HG03342 (cell line): ENCODE results near the gene GRIN1.

Source experiments
- ATAC-seq: cut with Tn5 transposase; IDR thresholded peaks from one replicate; pipeline ENCODE4 v1.9.1; 2021; ENCODE audit warnings: mild to moderate bottlenecking, moderate library complexity; ENCODE audit not compliant: unreplicated experiment

GRIN1 gene

DNA sequence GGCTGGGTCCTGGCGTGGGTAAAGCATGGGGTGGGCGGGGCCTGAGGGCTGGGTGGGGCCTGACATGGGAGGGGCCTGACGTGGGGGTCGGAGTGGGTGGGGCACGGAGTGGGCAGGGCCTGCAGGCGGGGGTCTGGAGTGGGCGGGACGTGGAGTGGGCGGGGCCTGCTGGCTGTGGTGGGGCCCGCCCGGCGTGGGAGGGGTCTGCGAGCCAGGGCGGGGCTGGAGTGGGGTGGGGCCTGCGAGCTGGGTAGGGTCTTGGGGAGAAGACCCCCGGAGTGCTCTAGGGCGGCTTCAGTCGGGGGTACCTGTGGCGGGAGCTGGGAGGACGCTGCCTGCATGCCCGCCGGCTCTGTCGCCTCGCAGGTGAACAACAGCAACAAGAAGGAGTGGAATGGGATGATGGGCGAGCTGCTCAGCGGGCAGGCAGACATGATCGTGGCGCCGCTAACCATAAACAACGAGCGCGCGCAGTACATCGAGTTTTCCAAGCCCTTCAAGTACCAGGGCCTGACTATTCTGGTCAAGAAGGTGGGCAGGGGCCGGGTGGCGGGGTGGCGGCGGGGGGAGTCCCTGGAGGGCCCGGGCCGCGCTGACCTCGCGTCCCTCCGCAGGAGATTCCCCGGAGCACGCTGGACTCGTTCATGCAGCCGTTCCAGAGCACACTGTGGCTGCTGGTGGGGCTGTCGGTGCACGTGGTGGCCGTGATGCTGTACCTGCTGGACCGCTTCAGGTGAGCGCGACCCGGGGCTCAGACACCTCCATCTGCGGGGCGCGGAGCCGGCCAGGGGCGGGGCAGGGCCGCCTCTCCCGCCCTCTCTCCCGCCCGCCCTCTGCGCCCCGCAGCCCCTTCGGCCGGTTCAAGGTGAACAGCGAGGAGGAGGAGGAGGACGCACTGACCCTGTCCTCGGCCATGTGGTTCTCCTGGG, 22.9 kb downstream of the GRIN1 start:
- no peak for ATAC-seq

DNA sequence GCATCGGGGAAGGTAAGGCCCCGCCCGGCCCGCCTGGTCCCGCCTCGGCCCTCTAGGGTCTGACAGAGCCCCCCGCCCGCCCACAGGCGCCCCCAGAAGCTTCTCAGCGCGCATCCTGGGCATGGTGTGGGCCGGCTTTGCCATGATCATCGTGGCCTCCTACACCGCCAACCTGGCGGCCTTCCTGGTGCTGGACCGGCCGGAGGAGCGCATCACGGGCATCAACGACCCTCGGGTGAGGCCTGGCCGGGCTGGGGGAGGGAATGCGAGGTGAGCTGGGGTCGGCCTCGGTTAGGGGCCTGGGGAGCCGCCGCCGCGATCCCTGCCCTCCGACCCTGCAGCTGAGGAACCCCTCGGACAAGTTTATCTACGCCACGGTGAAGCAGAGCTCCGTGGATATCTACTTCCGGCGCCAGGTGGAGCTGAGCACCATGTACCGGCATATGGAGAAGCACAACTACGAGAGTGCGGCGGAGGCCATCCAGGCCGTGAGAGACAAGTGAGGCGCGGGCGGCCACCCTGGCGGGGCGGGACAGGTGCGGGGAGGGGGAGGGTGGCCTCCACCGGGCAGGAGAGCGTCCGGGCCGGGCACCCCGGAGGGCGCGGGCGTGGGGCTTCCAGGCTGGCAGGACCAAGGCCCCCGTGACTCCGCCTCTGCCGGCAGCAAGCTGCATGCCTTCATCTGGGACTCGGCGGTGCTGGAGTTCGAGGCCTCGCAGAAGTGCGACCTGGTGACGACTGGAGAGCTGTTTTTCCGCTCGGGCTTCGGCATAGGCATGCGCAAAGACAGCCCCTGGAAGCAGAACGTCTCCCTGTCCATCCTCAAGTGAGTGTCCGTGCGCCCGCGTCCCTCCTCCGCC, 23.8 kb downstream of the GRIN1 start:
- ATAC-seq = no peak

- no peak for ATAC-seq
Measured at GRCh38 chr9:137163365-137163715, 24.4 kb downstream of the GRIN1 start.

DNA sequence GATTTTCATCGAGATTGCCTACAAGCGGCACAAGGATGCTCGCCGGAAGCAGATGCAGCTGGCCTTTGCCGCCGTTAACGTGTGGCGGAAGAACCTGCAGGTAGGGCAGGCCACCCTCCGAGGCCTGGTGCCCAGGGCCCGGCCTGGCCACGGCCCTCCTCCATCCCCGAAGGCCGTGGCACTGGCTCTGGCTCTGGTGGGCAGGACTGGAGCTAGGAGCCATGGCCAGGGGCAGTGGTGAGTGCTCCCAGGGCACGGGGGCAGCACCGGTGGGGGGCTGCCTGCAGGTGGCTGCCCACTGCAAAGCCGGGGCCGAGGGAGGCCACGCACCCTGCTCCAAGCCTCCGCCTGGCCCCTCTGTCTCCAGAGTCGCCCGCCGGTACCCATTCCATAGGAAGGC, 24.9 kb downstream of the GRIN1 start:
- no peak for ATAC-seq

DNA sequence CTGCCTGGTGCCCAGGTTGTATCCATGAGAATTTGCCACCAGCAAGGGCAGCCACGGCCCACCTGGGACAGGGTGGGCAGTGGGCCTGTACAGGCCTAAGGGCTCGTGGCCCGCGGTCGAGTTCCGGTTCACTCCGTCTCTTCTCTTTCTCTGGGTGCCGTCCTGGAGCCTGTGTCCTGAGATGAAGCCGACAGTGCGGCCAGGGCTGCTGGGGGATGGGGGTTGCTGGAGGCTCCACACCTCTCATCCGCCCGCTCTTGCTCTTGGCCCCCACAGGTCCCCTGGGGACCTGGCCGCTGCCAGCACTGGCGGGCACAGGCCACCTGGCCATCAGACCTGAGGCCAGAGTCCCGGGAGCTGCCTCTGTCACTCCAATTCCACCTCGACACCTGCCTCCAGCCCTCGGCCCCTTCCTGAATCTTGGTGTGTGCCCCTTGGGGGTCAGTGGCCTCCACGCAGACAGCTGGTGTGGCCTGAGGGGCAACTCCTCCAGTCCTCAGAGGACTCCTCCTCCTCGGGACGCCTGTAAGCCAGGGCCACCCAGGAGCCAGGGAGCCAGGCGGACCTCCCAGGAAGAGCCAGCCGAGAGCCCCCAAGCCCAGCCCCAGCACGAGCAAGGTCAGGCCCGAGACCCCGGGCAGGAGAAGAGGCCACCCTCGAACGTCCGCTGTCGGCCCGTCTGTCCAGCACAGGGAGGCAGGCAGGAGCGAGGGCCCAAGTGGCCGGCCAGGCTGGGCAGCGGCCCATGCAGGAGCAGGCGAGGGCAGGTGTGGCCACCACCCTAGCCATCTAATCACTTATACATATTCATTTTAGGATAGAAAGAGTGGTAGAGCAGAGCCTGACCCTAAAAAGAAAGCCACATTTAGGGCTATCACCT, 25.7 kb downstream of the GRIN1 start:
- ATAC-seq = no peak

DNA sequence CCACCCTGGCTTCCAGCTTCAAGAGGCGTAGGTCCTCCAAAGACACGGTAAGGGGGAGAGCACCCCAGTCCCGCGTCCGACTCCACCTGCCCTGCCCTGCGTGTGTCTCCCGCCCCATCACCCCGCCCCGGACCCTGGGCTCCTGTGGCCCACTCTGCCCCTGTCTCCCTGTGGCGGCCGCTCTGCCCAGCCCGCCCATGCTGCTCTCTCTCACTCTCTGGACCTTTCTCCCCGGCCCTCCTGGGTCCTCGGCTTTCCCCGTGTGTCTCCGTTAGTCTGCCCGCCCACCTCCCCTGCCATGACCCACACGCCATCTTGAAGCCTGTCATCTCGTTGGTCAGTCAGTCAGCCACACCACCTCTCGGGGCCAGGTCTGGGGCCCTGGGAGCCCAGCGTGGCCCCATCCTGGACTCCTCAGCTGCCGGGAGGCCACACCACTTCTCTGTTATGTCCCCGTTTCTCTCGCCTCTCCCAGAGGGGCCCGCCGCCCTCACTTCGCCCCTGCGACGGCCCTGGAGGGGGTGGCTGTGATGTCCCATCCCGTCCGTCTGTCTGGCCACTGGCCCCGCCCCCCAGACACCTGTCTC, 26.4 kb downstream of the GRIN1 start:
- ATAC-seq = no peak

DNA sequence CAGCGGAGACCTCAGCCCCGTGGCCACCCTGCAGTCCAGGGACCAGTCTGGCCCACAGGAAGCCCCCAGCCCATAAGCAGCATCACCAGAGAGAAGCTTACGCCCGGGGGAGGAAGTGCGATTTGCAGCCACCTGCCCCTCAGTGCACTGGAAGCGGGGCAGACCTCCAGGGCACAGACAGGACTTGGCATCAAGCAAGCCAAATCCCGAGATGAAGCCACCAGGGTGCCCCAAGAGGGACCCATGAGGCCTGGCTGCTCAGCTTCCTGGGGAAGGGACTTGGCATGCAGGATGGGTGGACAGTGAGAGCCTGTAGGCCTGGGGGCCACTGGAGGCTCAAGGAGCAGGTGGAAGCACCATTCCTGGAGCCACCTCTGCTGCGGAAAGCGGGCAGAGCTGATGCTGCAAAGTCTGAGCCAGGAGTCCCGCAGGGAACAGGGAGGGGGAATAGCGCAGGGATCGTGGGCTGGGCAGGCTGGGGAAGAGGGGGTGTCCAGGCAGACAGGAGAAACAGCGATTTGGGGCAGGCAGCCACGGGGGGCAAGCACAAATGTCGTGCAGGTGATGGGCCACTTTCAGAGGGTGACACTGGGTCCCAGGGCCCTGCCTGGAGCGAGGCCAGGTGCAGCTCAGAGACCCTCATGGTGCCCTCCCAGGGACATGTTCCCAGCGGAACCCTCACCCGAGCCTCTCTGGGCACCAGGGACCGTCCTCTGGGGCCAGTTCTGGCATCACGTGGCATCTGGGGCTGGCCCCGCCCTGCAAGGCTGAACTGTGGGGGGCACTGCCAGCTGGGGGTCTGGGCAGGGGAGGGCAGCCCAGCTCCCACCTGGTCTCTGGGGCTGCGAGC, 27.7 kb downstream of the GRIN1 start:
- ATAC-seq = no peak

GRCh38 chr9:137167277-137167746, 28.4 kb downstream of the GRIN1 start:
- no peak for ATAC-seq

GRCh38 chr9:137167747-137168572, 29.0 kb downstream of the GRIN1 start:
- ATAC-seq = no peak

DNA sequence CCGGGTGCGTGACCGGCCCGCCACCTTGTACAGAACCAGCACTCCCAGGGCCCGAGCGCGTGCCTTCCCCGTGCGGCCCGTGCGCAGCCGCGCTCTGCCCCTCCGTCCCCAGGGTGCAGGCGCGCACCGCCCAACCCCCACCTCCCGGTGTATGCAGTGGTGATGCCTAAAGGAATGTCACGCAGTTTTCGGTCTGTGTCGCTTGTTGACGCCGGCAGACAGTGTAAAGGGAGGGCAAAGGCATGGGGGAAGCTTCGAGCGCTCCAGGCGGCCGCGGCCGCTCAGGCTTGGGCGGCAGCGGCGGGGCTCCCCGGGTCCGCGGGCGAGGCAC, 29.6 kb downstream of the GRIN1 start:
- ATAC-seq = no peak

GRCh38 chr9:137168904-137169856, 30.2 kb downstream of the GRIN1 start:
- no peak for ATAC-seq

DNA sequence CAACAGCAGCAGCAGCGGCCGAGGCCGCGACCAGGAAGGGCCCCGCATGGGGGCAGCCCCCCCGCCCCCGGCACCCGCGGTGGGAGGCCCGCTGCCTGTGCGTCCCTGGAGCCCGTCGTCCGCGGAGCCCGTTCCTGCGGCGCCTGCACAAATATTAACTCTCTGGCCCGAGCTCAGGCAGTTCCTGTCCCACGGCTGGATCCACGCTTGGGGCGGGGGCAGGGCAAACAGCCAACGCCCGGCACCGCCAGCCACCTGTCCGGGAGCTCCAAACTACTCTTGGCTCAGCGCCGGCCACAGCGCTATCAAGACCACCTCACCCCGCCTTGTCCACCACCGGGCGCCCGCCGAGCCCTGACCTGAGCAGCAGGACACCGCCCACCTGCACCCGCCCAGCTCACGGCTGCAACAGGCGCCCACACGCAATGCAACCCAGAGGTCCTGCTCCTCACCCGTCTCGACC, 31.0 kb downstream of the GRIN1 start, which contains the start of gene LRRC26:
LRRC26 (minus strand) TSS at position 156 of the 463 bp plus-strand sequence; CDS start at position 48, 108 bp downstream.
- no peak for ATAC-seq

DNA sequence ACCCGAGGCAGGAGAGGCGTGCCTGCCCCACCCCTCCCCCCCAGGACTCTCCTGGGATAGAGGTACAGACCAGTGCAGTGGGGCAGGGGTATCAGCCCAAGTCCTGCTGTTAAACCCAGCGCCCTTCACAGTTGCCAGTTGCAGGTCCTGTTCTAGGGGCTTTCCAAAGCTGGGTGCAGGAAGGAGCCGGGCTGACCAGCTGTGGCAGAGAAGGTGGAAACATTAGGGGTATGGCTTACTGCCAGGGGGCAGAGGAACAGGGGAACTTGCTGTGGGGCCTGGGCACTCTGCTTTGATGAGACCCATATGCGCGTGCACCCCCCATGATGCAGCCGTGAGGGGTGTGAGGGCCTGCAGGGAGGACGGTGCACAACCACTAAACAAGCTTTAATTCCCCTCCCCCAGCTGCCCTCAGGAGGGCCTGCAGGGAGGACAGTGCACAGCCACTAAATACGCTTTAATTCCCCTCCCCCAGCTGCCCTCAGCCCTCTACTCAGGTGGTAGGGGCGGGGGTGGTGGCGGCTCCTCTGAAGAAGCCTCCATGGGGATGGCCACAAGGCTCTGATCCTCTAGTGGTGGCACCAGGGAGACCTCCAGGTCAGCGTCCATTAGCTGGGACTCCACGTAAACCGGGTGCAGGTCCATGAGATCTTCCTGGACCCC, 31.7 kb downstream of the GRIN1 start:
- no peak for ATAC-seq

DNA sequence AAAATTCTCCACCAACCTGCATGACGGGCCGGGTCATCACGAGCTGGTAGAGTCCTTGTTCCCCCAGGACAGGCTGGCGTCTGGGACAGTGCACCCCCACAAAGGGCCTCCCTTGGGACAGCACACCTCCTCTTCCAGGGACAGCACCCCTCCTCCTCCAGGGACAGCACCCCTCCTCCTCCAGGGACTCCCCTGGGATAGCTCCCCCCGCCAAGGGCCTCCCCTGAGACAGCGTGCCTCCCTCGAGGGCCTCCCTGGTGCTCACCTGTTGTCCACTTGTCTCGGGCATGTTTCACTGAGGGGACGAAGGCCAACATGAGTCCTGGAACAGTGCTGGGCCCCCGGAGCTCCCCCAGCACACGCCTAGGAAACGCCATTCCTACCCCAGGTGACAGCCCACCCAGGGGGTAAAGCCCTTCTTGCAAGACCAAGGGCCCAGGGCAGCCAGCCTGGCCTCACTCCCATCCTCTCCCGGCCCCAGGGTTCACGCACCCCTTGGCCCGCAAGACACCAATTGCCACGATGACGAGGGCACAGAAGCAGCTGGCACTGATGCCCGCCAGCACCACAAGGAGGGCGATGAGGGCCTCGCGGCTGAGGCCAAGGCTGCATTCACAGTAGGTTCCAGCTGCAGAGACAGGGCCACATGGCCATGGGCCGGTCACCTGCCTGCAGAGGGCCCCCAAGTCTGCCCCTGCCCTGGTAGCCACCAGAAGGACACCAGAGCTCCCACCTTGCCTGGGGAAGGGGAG, 32.4 kb downstream of the GRIN1 start:
- no peak for ATAC-seq

DNA sequence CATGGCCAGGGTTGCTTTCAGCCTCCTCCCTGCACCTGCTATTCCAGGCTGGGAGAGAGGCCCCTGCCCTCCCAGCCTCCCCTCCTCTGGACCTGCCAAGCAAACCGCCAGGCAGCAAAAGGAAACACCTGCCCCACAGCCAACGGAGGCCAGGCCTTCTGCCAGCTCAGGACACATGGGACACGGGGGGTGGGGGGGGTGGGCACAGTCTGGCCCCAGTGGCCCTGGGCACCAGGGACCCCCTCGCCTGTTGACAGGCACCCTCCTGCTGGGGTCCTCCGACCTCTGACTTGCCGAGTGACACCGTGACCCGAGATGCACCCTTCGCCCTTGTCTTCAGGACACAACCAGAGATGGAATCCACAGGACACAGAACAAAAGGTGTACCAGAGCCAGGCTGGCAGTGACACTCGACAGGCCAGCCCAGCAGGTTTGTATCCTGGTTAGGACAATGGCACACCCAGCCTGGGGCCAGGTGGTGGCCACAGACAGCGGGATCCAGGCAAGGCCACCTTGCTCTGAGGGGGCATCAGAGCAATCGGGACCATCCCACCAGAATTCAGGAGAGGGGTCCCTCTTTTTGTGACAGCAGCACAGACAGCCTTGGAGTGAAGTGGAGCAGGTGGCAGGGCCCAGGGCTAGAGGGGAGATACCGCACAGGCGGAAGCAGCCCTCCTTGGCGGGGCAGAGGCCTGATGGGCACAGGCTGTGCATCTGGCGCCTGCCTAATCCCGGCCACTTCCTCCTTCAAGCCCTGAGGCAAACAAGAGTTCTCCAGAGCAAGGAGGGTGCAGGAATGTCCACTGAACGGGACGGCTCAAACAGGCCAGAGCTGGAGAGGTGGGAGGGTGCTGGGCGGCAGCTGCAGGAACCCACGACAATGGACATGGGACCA, 34.2 kb downstream of the GRIN1 start:
- no peak for ATAC-seq
